Neuron (in vitro differentiated cells): ENCODE data around the gene SLC6A8.
"Not testable (repeated sequence)": the region's sequence is repeated elsewhere in the genome, so short reads cannot be mapped to it uniquely, and the experiment has no call there.

Source experiments
- H2AFZ ChIP-seq: one replicate; pipeline ENCODE4 v1.6.1; 2013; ENCODE audit warnings: low read depth, mild to moderate bottlenecking, inconsistent platforms, low read length, moderate library complexity
- H3K27me3 ChIP-seq: one replicate; pipeline ENCODE4 v1.6.1; 2013; ENCODE audit warnings: low read length; ENCODE audit not compliant: insufficient read depth
- H3K36me3 ChIP-seq: one replicate; pipeline ENCODE4 v1.6.1; 2013; ENCODE audit warnings: low read length; ENCODE audit not compliant: insufficient read depth
- H3K4me1 ChIP-seq: one replicate; pipeline ENCODE4 v1.6.1; 2013; ENCODE audit warnings: low read length; ENCODE audit not compliant: insufficient read depth
- H3K4me3 ChIP-seq: 2 replicates; pipeline ENCODE4 v1.5.1; 2013; ENCODE audit warnings: mild to moderate bottlenecking, low read length, moderate library complexity
- H3K9me3 ChIP-seq: one replicate; pipeline ENCODE4 v1.6.1; 2013; ENCODE audit warnings: low read length

The SLC6A8 gene

DNA sequence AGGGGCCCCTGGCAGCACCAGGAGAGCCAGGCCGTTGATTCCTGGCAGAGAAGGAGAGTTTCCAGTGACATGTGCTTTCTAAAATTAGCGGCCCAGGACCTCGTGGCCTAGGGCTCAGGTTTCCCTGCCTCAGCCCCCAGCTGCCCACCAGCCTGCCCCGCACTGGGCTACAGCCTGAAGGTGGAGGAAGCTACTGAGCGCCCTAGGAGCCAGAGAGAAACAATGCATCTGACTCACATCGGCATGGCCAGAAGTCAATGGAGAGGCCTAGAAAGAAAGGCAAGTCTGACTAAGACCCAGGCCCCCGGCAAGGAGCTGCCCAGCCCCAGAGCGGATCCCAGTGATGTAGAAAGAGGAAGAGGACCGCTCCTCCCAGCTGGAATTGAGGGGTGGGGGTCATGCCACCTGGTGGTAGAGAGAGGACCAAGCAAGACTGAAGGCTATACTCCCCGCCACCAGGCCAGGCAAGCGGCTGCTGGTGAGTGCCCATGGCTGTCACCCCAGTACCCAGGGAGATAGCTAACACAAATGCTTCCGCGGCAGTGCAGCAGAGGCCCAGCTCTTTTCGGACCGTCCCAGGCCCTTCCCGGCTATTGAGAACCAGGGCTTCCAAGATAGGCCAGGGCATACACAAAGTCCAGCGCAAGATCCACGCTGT, 17.8 kb downstream of the SLC6A8 start:
- not testable (repeated sequence) for H3K4me3 ChIP-seq, H3K9me3 ChIP-seq, H2AFZ ChIP-seq, H3K4me1 ChIP-seq, H3K36me3 ChIP-seq
- H3K27me3 ChIP-seq = peaks cover 12% of the 10 kb centered on the region

DNA sequence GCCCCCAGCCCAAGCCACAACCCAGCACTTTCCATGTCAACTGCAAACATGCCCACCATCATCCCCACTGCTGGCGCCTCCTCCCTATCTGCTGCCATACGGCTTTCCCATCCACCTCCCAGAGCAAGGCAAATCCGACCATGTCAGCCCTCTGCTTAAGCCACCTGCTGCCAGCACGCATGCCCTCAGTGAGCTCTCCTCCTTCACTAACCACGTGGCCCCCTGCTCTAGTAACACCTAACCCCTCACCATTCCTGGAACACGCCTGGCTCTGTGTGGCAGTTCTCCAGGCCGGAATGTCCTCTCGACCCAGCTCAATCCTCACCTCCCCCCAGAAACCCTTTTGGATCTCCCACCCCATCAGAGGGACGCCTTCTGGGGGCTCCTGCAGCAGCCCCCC, 19.1 kb downstream of the SLC6A8 start:
- Histone ChIP-seq H3K27me3 (peaks cover 12% of the 10 kb centered on the region), H3K4me1 (peaks cover 2% of the 10 kb centered on the region), H2AFZ (no peak overlapping the region), H3K9me3 (no peaks in the 10 kb centered on the region), H3K36me3 (peaks cover 5% of the 10 kb centered on the region), H3K4me3 (no peak overlapping the region)

DNA sequence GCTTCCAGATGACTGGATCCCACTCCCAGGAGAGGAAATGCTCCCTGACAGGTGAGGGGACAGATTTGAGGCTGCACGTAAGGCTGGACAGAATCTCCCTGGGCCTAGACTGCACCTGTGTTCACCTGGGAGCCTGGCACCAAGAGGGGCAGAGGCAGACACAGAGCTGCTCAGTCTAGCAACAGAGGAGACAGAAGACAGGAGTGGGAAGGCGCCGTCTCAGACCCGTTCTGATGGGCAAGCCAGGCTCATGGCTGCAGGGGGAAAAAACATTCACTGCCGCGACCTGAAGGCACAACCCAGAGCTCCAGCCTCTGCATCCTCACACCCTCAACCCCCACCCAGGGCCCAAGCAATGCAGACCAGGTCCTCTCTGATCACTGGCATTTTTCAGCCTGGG, 19.7 kb downstream of the SLC6A8 start:
- H3K4me3 ChIP-seq = no peak overlapping the region
- no peak overlapping the region for H2AFZ ChIP-seq
- peaks cover 3% of the 10 kb centered on the region for H3K36me3 ChIP-seq
- H3K4me1 ChIP-seq = peaks cover 2% of the 10 kb centered on the region
- peaks cover 12% of the 10 kb centered on the region for H3K27me3 ChIP-seq
- H3K9me3 ChIP-seq = no peaks in the 10 kb centered on the region

DNA sequence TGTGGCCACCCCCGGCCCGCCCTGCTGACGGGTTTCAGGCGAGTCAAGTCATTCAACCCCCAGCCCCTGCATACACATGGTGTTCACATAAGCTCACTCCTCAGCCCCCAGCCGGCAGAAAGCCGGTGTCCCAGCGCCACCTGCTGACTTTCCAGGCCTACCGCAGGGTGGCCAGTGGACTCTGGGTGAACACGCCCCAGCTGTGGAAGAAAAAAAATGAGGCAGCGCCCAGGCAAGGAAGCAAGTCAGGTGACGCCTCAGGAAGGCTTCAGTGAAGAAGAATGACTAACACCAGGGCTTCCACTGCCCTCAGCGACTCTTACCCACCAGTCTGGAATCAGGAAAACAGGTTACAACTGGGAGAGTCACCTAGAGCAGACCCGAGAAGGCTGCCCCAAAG, 20.7 kb downstream of the SLC6A8 start:
- no peak overlapping the region for H2AFZ ChIP-seq
- peaks cover 12% of the 10 kb centered on the region for H3K27me3 ChIP-seq
- H3K9me3 ChIP-seq = no peaks in the 10 kb centered on the region
- peaks cover 3% of the 10 kb centered on the region for H3K36me3 ChIP-seq
- H3K4me3 ChIP-seq = no peak overlapping the region
- H3K4me1 ChIP-seq = peaks cover 2% of the 10 kb centered on the region

DNA sequence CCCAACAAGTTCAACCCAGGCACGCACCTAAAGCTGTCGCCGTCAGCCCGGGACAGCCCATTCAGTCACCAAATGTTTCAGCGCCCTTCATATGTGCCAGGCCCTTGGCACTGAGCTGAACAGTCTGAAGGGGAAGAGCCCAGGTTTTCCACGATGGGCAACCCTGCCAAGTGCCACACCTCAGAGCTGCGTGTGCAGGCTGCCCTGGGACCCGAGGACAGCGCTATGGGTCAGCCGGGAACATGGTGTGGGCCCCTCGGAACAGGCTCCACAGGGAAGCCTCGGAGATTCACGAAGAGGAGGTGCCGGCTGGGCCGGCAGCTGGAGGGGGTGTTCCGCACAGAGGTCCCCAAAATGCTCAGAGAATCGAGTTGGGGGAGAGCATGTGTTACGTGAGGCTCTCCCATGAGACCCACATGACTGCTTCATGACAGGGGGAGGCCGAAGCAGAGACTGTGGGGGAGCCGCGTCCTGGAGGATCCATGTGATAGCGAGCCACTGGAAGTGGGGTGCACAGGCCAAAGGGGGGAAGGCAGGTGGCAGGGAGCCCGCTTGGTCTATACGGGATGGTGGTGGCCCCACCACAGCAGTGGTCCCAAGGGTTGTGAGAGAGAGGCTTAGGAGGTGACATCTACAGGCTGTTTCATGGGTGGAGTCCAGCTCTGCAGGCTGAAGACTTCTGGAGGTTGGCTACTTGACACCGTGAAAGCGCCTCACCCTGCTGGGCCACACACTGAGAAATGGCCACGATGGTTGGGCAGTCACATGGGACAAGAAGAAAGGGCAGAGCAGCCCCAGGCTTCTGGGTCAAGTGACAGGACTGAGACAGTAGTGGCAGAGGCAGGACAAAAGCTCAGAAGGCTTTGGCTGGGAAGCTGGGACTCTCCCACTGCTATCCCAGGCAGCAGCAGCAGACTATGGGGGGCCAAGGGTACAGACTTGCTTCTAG, 22.3 kb downstream of the SLC6A8 start:
- Histone ChIP-seq H3K36me3 (peaks cover 14% of the 10 kb centered on the region), H3K4me1 (peaks cover 2% of the 10 kb centered on the region), H2AFZ (no peak overlapping the region), H3K9me3 (no peaks in the 10 kb centered on the region), H3K4me3 (no peak overlapping the region), H3K27me3 (peaks cover 7% of the 10 kb centered on the region)

DNA sequence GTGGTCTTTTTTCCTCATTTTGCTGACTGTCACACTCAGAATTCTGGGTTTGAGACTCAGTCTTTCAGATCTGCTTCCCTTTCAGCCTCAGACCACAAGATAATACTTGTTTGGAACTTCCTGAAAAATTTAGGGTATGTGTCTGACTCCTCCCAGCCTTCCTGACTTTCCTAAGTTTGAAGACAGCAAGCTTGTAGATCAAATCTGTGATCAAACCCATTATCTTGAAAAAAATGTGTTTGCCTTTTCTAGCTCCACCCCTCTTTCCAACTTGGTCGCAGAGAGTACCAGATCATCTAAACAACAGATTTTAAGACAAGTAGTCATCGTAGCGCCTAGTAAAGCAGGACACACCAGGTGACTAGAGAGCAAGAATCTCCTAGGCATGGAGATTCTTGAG, 26.5 kb downstream of the SLC6A8 start:
- Histone ChIP-seq H3K36me3 (peaks cover 25% of the 10 kb centered on the region), H3K4me1 (no peaks in the 10 kb centered on the region), H3K4me3 (no peak overlapping the region), H2AFZ (no peak overlapping the region), H3K27me3 (peaks cover 6% of the 10 kb centered on the region), H3K9me3 (no peaks in the 10 kb centered on the region)

DNA sequence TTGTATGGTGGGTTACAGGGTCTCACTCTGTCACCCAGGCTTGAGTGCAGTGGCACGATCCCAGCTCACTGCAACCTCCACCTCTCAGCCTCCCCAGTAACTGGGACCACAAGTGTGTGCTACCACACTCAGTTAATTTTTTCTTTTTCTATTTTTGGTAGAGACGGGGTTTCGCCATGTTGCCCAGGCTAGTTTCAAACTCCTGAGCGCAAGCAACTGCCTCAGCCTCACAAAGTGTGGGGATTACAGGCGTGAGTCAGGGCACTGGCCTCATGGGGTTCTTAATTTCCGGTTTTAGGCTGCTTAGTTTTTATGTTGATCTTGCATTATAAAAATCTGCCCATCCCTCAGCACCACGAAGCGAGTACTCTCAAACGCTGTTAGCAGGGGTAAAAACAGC, 29.7 kb downstream of the SLC6A8 start:
- Histone ChIP-seq H3K4me3 (no peak overlapping the region), H2AFZ (no peak overlapping the region), H3K9me3 (no peaks in the 10 kb centered on the region), H3K36me3 (peaks cover 31% of the 10 kb centered on the region), H3K27me3 (peaks cover 3% of the 10 kb centered on the region), H3K4me1 (no peaks in the 10 kb centered on the region)

DNA sequence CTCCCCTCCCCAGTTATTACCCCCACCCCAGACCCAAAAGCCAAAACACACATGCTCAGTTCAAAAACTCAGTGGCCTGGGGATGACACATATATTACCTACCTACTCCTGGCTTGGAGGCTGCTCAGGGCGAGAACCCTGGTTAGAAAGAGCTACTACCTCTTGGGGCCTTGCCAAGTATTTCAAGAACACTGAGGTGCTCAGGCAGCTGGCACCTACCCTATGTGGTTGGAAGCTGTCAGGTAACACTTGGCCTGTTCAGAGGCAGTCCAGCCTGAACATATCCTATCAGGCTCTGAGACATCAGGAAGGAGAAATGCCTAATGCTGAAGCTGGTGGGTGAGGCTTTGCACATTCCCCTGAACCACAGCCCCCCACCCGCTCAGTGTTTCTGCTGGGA, 31.5 kb downstream of the SLC6A8 start:
- peaks cover 5% of the 10 kb centered on the region for H3K4me1 ChIP-seq
- no peaks in the 10 kb centered on the region for H3K9me3 ChIP-seq
- no peak overlapping the region for H2AFZ ChIP-seq
- peaks cover 3% of the 10 kb centered on the region for H3K27me3 ChIP-seq
- no peak overlapping the region for H3K4me3 ChIP-seq
- peaks cover 28% of the 10 kb centered on the region for H3K36me3 ChIP-seq

DNA sequence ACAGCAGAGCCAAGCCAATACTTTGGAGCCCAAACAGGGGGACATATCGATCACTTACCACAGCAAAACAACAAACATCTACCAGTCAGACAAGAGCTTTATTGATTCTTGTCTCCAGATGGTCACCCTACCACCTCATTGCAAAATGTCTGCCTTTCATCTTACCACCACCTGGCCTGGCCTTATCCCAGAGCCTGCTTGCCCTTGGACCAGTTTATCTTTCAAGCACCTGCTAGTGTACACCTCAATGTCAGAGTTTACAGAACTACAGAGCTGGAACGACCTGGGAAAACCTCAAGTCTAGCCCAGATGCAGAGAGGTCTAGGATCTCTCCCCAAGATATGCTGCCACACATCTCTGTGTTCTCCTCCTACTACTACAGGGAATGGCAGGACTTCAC, 32.0 kb downstream of the SLC6A8 start:
- H3K36me3 ChIP-seq = peaks cover 24% of the 10 kb centered on the region
- peaks cover 6% of the 10 kb centered on the region for H3K4me1 ChIP-seq

DNA sequence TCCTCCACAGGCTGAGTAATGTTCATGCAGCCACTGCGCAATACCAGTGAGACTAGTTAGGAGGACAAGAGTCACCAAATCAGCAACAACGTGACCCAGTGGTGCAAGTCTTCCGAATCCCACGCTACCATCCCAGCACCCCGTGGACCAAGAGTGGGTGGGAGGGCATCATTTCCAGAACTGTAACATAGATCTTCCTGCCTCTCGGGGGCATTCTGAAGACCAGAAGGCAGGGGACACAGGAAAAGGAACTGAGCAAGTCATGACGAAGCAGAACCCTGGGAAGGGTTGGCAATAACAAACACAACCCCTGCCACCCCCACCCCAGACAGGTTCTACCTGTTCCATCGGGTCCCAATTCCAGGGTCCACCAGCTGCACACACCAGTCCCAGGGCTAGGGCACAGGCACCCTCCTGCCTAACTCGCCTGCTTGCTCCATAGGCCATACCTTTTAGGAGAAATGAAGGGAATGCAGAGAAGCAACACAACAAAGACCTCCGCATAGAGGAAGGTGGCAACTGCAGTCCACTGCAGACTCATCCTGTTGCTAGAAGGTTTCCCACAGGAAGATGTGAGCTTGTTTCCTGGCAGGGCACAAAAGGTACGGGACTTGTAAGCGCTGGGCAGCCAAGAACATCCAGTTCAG, 35.1 kb downstream of the SLC6A8 start:
- H3K27me3 ChIP-seq = no peaks in the 10 kb centered on the region
- H2AFZ ChIP-seq = no peak overlapping the region
- peaks cover 33% of the 10 kb centered on the region for H3K4me1 ChIP-seq
- peak overlapping the region; percentile 49 for H3K4me3 ChIP-seq
- H3K36me3 ChIP-seq = peaks cover 9% of the 10 kb centered on the region
- no peaks in the 10 kb centered on the region for H3K9me3 ChIP-seq

More for the DNA sequence above, 32.0 kb downstream of the SLC6A8 start:
- Histone ChIP-seq H2AFZ (no peak overlapping the region), H3K27me3 (peaks cover 3% of the 10 kb centered on the region), H3K4me3 (no peak overlapping the region), H3K9me3 (no peaks in the 10 kb centered on the region)

DNA sequence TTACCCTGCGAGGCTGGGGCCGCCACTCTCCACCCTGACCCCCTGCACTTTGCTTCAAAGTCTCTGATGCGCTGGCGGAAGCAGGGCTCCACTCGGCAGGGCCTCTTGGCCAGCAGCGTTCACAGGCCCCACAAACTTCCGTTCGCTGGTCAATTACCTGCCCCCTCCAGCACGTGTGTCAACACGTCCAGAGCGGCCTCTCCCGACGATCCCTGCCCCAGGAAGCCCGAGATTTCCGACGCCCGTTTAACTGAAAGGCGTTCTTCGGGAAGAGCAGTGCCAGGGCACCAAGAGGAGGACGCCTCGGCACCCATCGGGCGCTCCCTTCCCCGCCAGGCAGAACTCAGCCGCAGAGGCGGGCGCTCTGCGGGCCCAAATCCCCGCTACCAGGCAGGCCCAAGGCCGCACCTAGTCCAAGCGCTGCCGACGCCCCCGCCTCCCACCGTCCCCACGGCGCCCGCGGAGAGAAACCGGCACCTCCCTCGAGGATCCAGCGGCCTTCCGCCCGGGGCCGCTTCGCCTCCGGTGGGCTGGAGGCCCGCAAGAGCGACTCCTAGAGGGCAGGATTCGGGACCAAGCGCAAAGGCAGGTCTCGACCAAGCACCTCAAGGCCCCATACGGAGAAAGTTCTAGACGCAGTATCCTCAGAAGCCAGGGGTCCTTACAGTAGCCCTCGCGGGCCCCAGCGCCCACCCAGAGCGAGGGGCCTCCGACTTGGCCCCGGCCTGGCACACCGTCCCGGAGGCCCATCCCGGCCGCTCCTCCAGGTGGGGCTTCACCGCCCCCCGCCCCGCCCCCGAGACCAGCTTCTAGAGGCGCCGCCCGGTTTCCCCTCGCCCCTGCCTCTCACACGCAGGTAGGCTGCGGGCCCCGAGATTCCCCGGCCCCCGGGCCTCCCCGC, 35.9 kb downstream of the SLC6A8 start:
- Histone ChIP-seq H3K9me3 (no peaks in the 10 kb centered on the region), H3K4me3 (peak overlapping the region; percentile 49), H3K4me1 (peaks cover 35% of the 10 kb centered on the region), H2AFZ (no peak overlapping the region), H3K27me3 (no peaks in the 10 kb centered on the region), H3K36me3 (peaks cover 9% of the 10 kb centered on the region)

DNA sequence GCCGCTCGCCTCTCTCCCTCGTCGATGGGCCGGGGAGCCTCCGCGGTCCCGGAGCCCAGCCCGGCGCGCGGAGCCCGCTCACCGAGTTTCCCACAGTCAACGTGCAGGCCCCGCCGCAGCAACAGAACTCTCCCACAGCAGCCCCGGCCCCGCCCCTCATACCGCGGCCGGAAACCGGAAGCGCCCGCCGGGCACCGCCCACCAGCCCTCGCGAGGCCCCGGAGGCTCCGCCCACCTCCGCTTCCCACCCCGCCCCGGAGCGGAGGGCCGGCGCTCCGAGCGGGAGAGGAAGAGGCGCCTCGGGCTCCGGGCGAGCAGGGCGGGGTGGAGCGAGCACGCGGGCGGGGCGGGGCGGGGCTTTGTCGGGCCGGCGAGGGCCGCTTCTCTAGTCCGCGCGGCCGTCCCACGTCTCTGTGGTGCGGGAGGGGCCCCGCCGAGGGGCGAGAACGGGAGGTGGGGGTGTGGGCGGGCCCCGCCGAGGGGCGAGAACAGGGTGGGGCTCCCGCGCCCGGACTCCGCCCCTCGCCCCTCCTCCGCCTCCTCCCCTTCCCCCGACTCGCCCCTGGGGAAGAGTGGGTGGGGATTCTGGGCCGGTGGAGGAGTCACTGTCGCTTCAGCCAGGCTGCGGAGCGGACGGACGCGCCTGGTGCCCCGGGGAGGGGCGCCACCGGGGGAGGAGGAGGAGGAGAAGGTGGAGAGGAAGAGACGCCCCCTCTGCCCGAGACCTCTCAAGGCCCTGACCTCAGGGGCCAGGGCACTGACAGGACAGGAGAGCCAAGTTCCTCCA, 36.7 kb downstream of the SLC6A8 start, which contains the start of the genes ABCD1 and BCAP31:
Gene ABCD1 (plus strand): TSS at position 605 of the 787 bp plus-strand sequence. CDS start 411 bp downstream, outside the sequence.
Gene BCAP31 (minus strand): TSS at position 136 of the 787 bp plus-strand sequence. CDS start 1,143 bp downstream, outside the sequence.
- Histone ChIP-seq H3K4me1 (peaks cover 35% of the 10 kb centered on the region), H3K27me3 (no peaks in the 10 kb centered on the region), H3K36me3 (peaks cover 9% of the 10 kb centered on the region), H3K4me3 (peak within 1 kb of the TSS; percentile 49), H3K9me3 (no peaks in the 10 kb centered on the region), H2AFZ (no peak within 1 kb of the TSS)
